Liver (tissue), 3 donors: ENCODE measurements around the gene SLCO4A1.

Experiments
- EGR1 ChIP-seq, 2 donors: IDR thresholded peaks; 2 replicates each; pipeline ENCODE4 v1.6.1; 2016 to 2018; ENCODE audit warnings: antibody characterized with exemption in 2 of 2, low read depth in 2 of 2
- GABPA ChIP-seq, 2 donors: IDR thresholded peaks in 1 of 2; conservative IDR thresholded peaks in 1 of 2; 2 replicates each; pipeline ENCODE4 v1.6.1; 2016; ENCODE audit warnings: antibody characterized with exemption in 2 of 2, mild to moderate bottlenecking in 1 of 2, moderate library complexity in 1 of 2
- MAX ChIP-seq: IDR thresholded peaks from 2 replicates; pipeline ENCODE4 v1.6.1; 2016; ENCODE audit warnings: antibody characterized with exemption
- RAD21 ChIP-seq, 2 donors: IDR thresholded peaks; 2 replicates each; pipeline ENCODE4 v1.6.1; 2016; ENCODE audit warnings: antibody characterized with exemption in 2 of 2, mild to moderate bottlenecking in 2 of 2
- TF ChIP-seq, protein P1 (sequence below): fragments of 150-350 bp; IDR thresholded peaks from 2 replicates; pipeline ENCODE4 v1.5.1; 2017; ENCODE audit warnings: improper control_type of control experiment, low read depth, low read length; ENCODE audit not compliant: missing input control
- donor health status: healthy.
- donor health status: healthy.

DNA sequence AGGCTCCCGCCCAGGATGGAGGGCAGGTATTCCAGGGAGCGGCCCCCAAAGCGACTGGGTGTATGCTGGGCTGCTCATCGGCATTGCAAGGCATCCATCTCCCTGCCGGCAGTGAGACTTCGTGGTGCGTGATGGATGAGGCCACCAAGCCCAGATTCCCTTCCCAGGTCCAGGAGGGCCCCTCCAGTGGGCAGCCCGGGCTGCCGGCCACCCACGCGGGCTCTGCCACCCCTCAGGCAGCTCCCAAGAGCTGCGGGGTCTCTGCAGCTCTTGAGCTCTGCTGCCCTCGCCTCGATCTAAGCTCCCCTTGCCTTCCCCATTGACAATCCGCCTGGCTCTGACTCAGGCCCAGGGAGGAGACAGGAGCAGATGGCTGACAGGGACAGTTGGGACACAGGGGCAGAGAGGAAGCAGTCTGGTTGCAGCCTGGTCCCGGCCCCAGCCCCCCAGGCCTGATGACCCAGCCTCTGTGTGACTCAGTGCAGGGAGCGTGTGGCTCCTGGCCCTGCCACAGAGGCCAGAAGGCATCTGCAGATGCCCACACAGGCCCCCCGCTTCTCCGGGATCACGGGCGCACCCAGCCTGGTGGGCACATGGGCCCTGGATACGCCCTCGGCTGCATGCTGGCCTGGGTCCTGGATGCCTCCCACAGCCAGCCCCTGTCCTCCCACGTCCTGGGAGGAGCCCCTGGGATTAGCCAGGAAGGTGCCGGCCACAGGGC is 33.0 kb downstream of the SLCO4A1 start:
- TF ChIP-seq, protein P1, sequence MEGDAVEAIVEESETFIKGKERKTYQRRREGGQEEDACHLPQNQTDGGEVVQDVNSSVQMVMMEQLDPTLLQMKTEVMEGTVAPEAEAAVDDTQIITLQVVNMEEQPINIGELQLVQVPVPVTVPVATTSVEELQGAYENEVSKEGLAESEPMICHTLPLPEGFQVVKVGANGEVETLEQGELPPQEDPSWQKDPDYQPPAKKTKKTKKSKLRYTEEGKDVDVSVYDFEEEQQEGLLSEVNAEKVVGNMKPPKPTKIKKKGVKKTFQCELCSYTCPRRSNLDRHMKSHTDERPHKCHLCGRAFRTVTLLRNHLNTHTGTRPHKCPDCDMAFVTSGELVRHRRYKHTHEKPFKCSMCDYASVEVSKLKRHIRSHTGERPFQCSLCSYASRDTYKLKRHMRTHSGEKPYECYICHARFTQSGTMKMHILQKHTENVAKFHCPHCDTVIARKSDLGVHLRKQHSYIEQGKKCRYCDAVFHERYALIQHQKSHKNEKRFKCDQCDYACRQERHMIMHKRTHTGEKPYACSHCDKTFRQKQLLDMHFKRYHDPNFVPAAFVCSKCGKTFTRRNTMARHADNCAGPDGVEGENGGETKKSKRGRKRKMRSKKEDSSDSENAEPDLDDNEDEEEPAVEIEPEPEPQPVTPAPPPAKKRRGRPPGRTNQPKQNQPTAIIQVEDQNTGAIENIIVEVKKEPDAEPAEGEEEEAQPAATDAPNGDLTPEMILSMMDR = no peak
- TF ChIP-seq EGR1 (IDR thresholded peaks at IDR 0.05; ENCODE audit: low read depth in 2 of 2) (no peak), MAX (no peak), RAD21 (IDR thresholded peaks at IDR 0.05) (no peak), GABPA (IDR thresholded peaks at IDR 0.05 in 1 of 2, conservative IDR thresholded peaks at IDR 0.05 in 1 of 2) (no peak)
